ENCODE measurements around the gene KPNA3.

DNA sequence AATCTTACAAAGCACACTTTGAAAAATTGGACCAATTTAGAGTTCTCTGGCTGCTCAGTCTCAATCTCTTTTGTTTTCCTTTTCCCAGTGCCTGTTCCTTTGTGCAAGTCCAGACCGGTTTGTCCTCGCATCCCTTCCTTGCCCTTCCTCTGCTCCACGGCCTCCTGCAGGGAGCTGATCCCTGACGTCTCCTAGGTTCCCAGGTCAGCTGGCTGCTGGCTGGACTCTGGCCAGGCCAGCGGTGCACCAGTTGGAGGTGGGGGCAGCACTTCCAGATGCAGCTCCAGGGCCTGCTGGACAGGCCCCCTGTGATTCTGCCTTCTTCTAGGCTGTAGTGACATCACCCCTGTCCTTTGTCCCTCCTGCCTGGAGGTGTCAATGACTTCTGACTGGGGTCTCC, 44.0 kb upstream of the KPNA3 start:
- TF ChIP-seq, protein P1, sequence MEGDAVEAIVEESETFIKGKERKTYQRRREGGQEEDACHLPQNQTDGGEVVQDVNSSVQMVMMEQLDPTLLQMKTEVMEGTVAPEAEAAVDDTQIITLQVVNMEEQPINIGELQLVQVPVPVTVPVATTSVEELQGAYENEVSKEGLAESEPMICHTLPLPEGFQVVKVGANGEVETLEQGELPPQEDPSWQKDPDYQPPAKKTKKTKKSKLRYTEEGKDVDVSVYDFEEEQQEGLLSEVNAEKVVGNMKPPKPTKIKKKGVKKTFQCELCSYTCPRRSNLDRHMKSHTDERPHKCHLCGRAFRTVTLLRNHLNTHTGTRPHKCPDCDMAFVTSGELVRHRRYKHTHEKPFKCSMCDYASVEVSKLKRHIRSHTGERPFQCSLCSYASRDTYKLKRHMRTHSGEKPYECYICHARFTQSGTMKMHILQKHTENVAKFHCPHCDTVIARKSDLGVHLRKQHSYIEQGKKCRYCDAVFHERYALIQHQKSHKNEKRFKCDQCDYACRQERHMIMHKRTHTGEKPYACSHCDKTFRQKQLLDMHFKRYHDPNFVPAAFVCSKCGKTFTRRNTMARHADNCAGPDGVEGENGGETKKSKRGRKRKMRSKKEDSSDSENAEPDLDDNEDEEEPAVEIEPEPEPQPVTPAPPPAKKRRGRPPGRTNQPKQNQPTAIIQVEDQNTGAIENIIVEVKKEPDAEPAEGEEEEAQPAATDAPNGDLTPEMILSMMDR (IDR thresholded peaks at IDR 0.05; ENCODE audit: low read depth, low read length) = no peak
- TF ChIP-seq EZH2phosphoT487 (IDR thresholded peaks at IDR 0.05; ENCODE audit: low read depth) = no peak
